Spinal cord (tissue), 10 donors: Measurements from ENCODE around the gene LSM14B. TPM values are rescaled to one million over a fixed set of nuclear protein-coding genes. Genes with fewer than 3 reads are reported as not detected.

ENCODE experiments used
- DNase-seq, 6 donors: peaks; one replicate each; pipeline versions ENCODE4 v3.0.0 to v3.0.0-alpha.2; 2013 to 2015; ENCODE audit warnings: low spot score in 6 of 6, low read depth in 4 of 6
- H3K27ac ChIP-seq: one replicate; pipeline ENCODE4 v1.5.1; 2013; ENCODE audit warnings: low read depth, low read length, control low read depth
- H3K27me3 ChIP-seq: one replicate; pipeline ENCODE4 v1.6.1; 2013; ENCODE audit warnings: low read length; ENCODE audit not compliant: control insufficient read depth, insufficient read depth
- H3K36me3 ChIP-seq: one replicate; pipeline ENCODE4 v1.6.1; 2013; ENCODE audit warnings: low read length; ENCODE audit not compliant: control insufficient read depth, insufficient read depth
- H3K4me1 ChIP-seq: one replicate; pipeline ENCODE4 v1.6.1; 2013; ENCODE audit warnings: low read length; ENCODE audit not compliant: control insufficient read depth, insufficient read depth
- H3K4me3 ChIP-seq: one replicate; pipeline ENCODE4 v1.5.1; 2013; ENCODE audit warnings: low read depth, low read length, control low read depth
- H3K9me3 ChIP-seq: one replicate; pipeline ENCODE4 v1.6.1; 2013; ENCODE audit warnings: low read length; ENCODE audit not compliant: control insufficient read depth, insufficient read depth
- WGBS: methylation state at CpG from one replicate; pipeline ENCODE4 v1.1.5; 2013; ENCODE audit warnings: missing lambda C conversion rate; ENCODE audit not compliant: insufficient coverage; 5-methylcytosine and 5-hydroxymethylcytosine counted together
- polyA plus RNA-seq, 2 donors: library from polyadenylated mRNA; unstranded; fragments of 120-200 nt; gene quantifications; one replicate each; pipeline ENCODE4 v1.2.1, GENCODE V29; 2013; ENCODE audit not compliant: insufficient read length in 2 of 2
- total RNA-seq, 2 donors: library from RNA; depleted of rRNA in 1 of 2; stranded (reverse); fragments of 120-200 nt in 1 of 2; fragments of >200 nt in 1 of 2; gene quantifications; one replicate each; pipeline versions ENCODE4 v1.2.3 to v1.2.4, GENCODE V29; 2013 to 2014
- donor health status: healthy.

The LSM14B gene
- total and polyA plus RNA-seq, 4 donors: 37.5 to 94.2 (median 72.1) TPM

DNA sequence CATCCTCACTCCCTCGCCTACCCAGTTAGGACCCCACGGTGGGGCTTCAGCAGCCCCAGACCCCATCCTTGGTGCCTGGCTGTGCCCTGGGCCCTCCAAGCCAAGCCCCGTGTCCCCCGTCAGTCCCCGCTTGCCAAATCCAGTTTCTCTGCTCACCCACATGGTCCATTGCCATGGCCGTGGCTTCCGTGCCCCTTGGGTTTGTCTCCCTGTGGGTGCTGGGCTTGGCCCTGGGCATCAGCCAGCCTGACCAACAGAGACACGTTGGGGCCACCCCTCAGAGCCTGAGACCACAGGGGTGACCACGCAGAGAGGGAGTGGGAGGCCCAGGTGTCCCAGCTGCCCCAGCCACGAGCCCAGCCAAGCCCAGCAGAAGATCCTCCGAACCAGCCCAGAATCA is 28.9 kb downstream of the LSM14B start:
- peaks cover 62% of the 10 kb centered on the region for H3K36me3 ChIP-seq
- no peak overlapping the region for H3K27ac ChIP-seq
- WGBS: 89% methylated on average over 11 of the region's 11 CpGs
- DNase-seq: no peak
- H3K4me3 ChIP-seq: no peak overlapping the region
- no peaks in the 10 kb centered on the region for H3K27me3 ChIP-seq
- H3K4me1 ChIP-seq: peaks cover 41% of the 10 kb centered on the region
- H3K9me3 ChIP-seq: no peaks in the 10 kb centered on the region

GRCh38 chr20:62151835-62152364 is 29.6 kb downstream of the LSM14B start:
- H3K4me1 ChIP-seq: peaks cover 48% of the 10 kb centered on the region
- H3K36me3 ChIP-seq: peaks cover 69% of the 10 kb centered on the region
- 90% methylated on average over 23 of the region's 23 CpGs for WGBS

DNA sequence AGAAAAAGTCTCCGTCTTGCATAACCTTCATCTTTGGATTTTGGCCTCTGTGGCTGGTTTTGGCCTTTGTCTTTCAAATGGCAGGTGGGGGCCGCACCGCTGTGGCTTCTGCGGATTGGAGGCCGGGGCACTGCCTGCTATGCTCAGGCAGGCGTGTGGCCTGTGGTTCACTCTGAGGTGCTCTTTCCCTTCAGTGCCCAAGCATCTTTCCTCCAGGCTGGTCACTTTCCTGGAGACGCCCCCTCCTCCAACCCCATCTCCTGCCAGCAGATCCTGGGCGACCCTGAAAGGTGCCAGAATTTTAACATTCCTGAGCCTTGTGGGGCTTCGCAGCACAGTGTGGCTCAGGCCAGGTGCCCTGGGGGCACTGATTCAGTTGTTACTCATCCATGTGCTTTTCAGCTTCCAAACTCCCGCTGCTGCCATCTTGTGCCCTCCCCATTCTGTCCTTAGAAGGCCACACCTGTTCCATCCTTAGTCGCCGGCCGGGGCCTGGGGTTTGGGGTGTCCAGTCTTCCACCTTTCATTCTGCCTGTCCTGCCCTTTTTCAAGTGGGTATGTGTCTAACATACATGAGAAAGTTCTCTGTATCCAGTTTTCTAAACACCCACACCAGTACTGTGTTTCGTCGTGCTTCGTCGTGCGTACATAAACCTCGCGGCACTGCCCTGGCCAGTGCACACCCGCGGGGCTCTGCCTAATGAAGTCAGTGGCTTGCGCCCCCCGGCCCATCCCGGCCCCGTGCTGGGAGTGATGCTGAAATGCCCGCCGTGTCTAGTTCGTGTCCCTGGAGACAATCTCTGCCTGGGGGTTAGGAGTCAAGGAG is 33.4 kb downstream of the LSM14B start:
- Histone ChIP-seq H3K36me3 (peaks cover 83% of the 10 kb centered on the region), H3K4me1 (peaks cover 28% of the 10 kb centered on the region), H3K27ac (no peak overlapping the region), H3K27me3 (no peaks in the 10 kb centered on the region), H3K4me3 (no peak overlapping the region), H3K9me3 (no peaks in the 10 kb centered on the region)
- 63% methylated on average over 23 of the region's 29 CpGs for WGBS
- no peak for DNase-seq

More at GRCh38 chr20:62151835-62152364, 29.6 kb downstream of the LSM14B start:
- H3K9me3 ChIP-seq: no peaks in the 10 kb centered on the region
- H3K27me3 ChIP-seq: no peaks in the 10 kb centered on the region
- DNase-seq: no peak
- no peak overlapping the region for H3K27ac ChIP-seq
- no peak overlapping the region for H3K4me3 ChIP-seq

DNA sequence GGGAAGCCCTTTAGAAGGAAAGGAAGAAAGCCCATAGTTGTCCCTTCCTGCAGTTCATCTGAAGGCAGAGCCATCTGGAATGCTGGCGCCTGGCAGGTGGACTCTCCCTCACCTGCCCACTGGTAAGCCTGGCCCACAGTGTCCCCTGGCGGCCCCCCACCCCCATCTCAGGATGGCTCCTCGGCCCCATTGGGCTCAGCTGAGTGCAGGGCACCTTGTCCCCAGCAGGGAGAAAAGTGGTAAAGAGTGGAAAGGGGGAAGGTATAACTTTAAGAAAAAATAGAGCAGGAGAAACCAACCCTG is 33.9 kb downstream of the LSM14B start:
- H3K27ac ChIP-seq: no peak overlapping the region
- H3K4me3 ChIP-seq: no peak overlapping the region
- H3K4me1 ChIP-seq: peaks cover 22% of the 10 kb centered on the region
- WGBS: 40% methylated on average over 1 of the region's 3 CpGs
- H3K36me3 ChIP-seq: peaks cover 83% of the 10 kb centered on the region
- H3K27me3 ChIP-seq: no peaks in the 10 kb centered on the region
- no peak for DNase-seq
- H3K9me3 ChIP-seq: no peaks in the 10 kb centered on the region

DNA sequence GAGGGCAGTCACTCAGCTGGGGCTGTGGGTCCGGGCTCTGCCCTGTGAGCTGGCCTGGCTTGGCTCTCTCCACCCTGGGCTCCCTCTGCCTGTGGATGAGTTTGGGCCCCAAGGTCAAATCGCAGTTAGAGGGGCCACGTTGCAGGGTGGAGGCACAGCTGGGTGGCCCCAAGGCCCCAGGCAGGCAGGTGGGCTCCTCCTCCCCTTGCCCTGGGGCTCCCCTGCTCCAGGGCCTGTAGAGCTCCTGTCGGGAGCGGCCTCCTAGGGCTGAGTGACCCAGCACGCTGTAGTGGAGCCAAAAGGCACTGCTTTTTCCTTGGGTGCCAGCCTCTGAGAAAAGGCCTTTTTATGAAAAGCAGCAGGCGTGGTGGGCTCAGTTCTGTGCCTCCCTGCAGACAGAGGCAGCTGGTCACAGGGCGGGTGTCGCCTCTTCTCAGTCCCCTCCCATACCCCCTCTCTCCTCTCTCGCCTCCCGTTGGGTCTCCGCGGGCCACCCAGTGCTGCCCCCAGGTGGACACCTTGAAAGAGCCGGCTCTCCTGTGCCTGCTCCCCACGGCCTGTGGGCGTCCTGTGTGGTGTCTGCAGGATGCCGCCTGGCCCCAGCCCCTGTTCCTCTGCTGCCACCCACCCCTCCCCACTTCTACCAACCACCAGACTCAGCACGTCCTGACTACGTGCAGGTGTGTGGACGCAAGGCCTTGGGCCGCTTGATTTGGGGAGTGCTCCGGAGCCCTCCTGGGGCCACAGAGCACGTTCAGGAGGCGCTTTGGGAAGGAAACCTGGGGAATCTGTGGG is 34.5 kb downstream of the LSM14B start:
- Histone ChIP-seq H3K27ac (no peak overlapping the region), H3K36me3 (peaks cover 83% of the 10 kb centered on the region), H3K9me3 (no peaks in the 10 kb centered on the region), H3K27me3 (no peaks in the 10 kb centered on the region), H3K4me1 (peaks cover 21% of the 10 kb centered on the region), H3K4me3 (no peak overlapping the region)
- DNase-seq: peak in 2 of 6 donors; percentile 68 to 69
- 40% methylated on average over 24 of the region's 24 CpGs for WGBS

GRCh38 chr20:62157387-62158087 is 35.3 kb downstream of the LSM14B start:
- H3K36me3 ChIP-seq: peaks cover 85% of the 10 kb centered on the region

GRCh38 chr20:62158088-62158400 is 35.8 kb downstream of the LSM14B start:
- DNase-seq: no peak
- Histone ChIP-seq H3K4me1 (peaks cover 21% of the 10 kb centered on the region), H3K27me3 (no peaks in the 10 kb centered on the region), H3K36me3 (peaks cover 90% of the 10 kb centered on the region), H3K4me3 (no peak overlapping the region), H3K9me3 (no peaks in the 10 kb centered on the region), H3K27ac (no peak overlapping the region)
- 97% methylated on average over 12 of the region's 12 CpGs for WGBS

More at GRCh38 chr20:62157387-62158087, 35.3 kb downstream of the LSM14B start:
- no peaks in the 10 kb centered on the region for H3K9me3 ChIP-seq
- H3K4me3 ChIP-seq: no peak overlapping the region
- H3K27ac ChIP-seq: no peak overlapping the region
- H3K4me1 ChIP-seq: peaks cover 21% of the 10 kb centered on the region
- no peak for DNase-seq
- WGBS: 90% methylated on average over 14 of the region's 25 CpGs
- H3K27me3 ChIP-seq: no peaks in the 10 kb centered on the region

DNA sequence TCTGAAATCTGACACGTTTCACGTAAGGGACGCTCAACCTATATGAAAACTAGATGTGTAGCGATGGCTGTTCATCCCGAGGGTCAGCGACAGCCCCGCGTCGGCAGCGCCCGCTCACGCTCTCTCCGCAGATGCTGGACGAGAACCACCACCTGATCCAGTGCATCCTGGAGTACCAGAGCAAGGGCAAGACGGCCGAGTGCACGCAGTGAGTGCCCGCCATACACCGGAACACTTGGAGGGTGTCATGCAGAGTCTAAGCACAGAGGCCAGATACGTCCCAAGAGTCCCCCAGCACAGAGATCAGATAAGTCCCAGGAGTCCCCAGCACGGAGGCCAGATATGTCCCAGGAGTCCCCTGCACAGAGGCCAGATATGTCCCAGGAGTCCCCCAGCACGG is 36.3 kb downstream of the LSM14B start:
- Histone ChIP-seq H3K4me1 (peaks cover 21% of the 10 kb centered on the region), H3K27me3 (no peaks in the 10 kb centered on the region), H3K4me3 (no peak overlapping the region), H3K27ac (no peak overlapping the region), H3K36me3 (peaks cover 91% of the 10 kb centered on the region), H3K9me3 (no peaks in the 10 kb centered on the region)
- 93% methylated on average over 22 of the region's 22 CpGs for WGBS
- no peak for DNase-seq

GRCh38 chr20:62159052-62159451 is 36.8 kb downstream of the LSM14B start:
- H3K36me3 ChIP-seq: peaks cover 95% of the 10 kb centered on the region
- DNase-seq: no peak
- 85% methylated on average over 9 of the region's 11 CpGs for WGBS
- H3K9me3 ChIP-seq: no peaks in the 10 kb centered on the region
- H3K4me1 ChIP-seq: peaks cover 21% of the 10 kb centered on the region
- no peak overlapping the region for H3K27ac ChIP-seq
- H3K27me3 ChIP-seq: no peaks in the 10 kb centered on the region
- H3K4me3 ChIP-seq: no peak overlapping the region
